ENCODE data around the gene MATN1. TPM values are rescaled to one million over a fixed set of nuclear protein-coding genes. Genes with fewer than 3 reads are reported as not detected.

Gene MATN1
- total RNA-seq, 1 donor from 2014 or later = not detected

DNA sequence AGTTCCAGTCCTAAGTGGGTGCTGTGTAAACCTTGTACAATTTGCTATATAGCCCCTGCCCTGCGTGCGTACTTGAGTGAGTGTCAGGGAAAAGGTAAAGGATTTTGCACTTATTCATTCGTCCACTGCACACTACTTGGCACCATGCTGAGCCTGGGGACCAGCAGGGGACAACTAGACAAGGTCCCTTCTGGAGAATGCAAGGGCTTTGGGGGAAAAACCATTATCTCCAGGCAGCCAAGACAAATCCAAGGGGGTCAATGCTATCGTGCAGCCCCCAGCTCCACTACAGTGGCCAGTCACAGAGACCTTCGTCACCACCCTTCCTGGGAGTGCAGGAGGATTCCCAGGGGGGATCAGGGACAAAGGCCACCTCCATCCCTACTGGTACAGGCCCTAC lies 39.7 kb downstream of the MATN1 start:
- TF ChIP-seq, protein P1, sequence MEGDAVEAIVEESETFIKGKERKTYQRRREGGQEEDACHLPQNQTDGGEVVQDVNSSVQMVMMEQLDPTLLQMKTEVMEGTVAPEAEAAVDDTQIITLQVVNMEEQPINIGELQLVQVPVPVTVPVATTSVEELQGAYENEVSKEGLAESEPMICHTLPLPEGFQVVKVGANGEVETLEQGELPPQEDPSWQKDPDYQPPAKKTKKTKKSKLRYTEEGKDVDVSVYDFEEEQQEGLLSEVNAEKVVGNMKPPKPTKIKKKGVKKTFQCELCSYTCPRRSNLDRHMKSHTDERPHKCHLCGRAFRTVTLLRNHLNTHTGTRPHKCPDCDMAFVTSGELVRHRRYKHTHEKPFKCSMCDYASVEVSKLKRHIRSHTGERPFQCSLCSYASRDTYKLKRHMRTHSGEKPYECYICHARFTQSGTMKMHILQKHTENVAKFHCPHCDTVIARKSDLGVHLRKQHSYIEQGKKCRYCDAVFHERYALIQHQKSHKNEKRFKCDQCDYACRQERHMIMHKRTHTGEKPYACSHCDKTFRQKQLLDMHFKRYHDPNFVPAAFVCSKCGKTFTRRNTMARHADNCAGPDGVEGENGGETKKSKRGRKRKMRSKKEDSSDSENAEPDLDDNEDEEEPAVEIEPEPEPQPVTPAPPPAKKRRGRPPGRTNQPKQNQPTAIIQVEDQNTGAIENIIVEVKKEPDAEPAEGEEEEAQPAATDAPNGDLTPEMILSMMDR (conservative IDR thresholded peaks at IDR 0.05; ENCODE audit: low read depth, low read length) = no peak
- H3K4me3 ChIP-seq (ENCODE audit: low read depth, low read length) = no peak overlapping the region
- no peak for DNase-seq (ENCODE audit: low read depth)

DNA sequence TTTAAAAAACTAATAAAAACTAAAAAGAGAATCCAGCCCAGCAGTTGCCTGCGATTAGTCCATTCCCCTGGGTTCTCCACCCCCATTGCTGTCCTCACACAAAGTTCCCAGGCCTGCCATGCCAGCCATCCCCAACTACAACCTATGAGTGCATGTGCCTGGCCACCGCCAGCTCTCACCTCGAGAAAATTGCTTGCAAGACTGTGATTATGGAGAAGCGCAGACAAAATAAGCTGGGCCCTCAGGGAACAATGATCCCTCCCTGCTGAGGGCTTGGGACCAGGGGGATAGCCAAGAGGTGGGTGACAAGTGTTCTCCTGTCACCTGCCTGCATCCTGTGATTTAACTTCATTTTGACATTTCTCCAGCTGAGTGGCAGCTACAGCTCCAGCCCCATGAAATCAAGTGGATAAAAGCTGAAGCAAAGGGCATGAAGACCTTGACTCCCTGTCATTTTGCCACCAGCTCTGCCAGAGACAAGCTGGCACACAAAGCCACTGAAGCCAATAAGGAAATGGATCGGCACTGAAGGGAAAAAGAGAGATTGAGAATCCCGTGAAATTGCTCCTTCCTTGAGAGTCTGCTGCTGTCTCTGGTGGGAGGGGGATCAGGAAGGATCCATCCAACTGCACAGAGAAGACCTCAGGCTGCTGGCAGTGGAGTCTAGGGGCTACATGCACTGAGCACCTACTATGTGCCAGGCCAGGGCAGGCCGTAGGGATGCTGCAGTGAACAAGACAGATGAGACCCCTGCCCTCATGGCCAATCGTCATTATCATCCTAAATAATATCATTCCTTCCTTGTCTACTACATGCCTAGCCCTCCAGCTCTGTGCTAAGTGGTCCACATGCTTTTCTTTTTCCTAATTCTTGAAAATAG lies 40.7 kb downstream of the MATN1 start:
- TF ChIP-seq, protein P1 (conservative IDR thresholded peaks at IDR 0.05; ENCODE audit: low read depth, low read length) = no peak
- H3K4me3 ChIP-seq (ENCODE audit: low read depth, low read length) = no peak overlapping the region
- no peak for DNase-seq (ENCODE audit: low read depth)

DNA sequence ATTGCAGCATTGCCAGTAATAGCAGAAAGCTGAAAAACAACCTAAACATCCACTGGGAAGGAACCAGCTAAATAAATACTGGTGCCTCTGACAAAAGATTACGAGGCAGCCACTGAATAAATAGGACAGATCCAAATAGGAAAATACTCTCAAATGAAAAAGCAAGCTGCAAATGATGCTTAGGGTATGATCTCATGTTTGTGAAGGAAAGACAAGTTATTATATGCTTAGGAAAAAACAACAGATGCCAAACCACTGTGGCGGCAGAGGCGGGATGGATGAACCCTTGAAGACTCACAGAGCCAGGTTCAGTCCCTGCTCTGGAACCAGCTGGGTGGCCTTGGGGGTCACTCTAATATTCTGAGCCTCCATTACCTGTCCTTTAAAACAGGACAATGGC lies 41.6 kb downstream of the MATN1 start:
- TF ChIP-seq, protein P1 (conservative IDR thresholded peaks at IDR 0.05; ENCODE audit: low read depth, low read length) = no peak
- H3K4me3 ChIP-seq (ENCODE audit: low read depth, low read length) = no peak overlapping the region
- DNase-seq (ENCODE audit: low read depth) = no peak

DNA sequence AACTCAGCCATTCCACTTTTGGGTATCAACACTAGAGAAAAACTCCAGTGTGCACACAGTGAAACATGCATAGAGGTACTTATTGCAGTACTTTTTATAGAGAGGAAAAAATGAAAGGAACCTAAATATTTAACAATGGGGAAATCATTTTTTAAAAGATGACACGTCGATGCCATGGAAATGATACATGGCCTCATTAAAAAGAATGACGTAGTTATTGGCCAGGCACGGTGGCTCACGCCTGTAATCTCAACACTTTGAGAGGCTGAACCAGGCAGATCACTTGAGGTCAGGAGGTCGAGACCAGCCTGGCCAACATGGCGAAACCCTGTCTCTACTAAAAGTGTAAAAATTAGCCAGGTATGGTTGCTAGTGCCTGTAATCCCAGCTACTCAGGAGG lies 42.5 kb downstream of the MATN1 start:
- H3K4me3 ChIP-seq (ENCODE audit: low read depth, low read length) = no peak overlapping the region
- TF ChIP-seq, protein P1 (conservative IDR thresholded peaks at IDR 0.05; ENCODE audit: low read depth, low read length) = no peak
- DNase-seq (ENCODE audit: low read depth) = no peak

DNA sequence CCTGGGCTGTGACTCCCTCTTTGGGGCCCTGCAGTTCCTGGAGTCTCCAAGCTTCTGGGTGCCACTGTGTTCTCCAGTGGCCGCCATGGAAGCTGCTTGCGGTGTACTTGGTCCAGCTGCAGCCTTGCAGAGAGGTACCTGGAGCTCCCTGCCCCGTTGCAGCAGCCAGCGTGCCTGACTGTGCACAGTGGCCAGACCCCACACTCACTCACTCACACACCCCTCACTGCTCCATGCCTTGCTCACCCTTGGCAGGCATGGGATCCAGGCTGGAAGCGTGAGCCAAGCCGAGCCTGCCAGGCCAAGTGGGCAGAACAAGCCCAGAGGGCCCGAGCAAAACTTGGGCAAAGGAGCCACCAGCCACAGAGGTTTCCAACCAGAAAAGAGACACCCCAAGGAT lies 43.0 kb downstream of the MATN1 start:
- DNase-seq (ENCODE audit: low read depth) = no peak
- H3K4me3 ChIP-seq (ENCODE audit: low read depth, low read length) = no peak overlapping the region
- TF ChIP-seq, protein P1 (conservative IDR thresholded peaks at IDR 0.05; ENCODE audit: low read depth, low read length) = no peak

DNA sequence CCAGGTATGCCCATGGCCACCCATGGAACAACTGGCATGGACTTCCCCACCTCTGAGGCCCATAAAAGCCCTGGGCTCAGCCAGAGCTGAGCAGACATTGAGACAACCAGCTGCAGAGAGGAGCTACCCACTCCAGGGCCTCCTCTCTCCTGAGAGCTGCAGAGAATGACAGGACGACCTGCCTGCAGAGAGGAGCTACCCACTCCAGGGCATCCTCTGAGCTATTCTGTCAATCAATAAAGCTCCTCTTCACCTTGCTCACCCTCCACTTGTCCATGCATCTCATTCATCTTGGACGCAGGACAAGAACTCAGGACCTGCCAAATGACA lies 43.4 kb downstream of the MATN1 start:
- H3K4me3 ChIP-seq (ENCODE audit: low read depth, low read length) = no peak overlapping the region
- TF ChIP-seq, protein P1 (conservative IDR thresholded peaks at IDR 0.05; ENCODE audit: low read depth, low read length) = no peak
- DNase-seq (ENCODE audit: low read depth) = no peak

Data from epithelial cell of proximal tubule (primary cell).